Right lobe of liver (tissue), 6 donors: Measurements from ENCODE around the gene R3HDM2. TPM values are rescaled to one million over a fixed set of nuclear protein-coding genes. Genes with fewer than 3 reads are reported as not detected.

Experiments used
- ATAC-seq, 4 donors: fragments of 200-7000 bp; cut with Tn5 transposase; one replicate each; pipeline ENCODE4 v1.9.1; 2020; ENCODE audit warnings: mild to moderate bottlenecking in 4 of 4, moderate library complexity in 4 of 4
- DNase-seq, 3 donors: peaks; one replicate each; pipeline ENCODE4 v3.0.0-alpha.2; 2020
- H3K27ac ChIP-seq, 3 donors: fragments of 200-600 bp; one replicate each; pipeline ENCODE4 v1.8.0; 2022
- H3K27me3 ChIP-seq, 2 donors: fragments of 200-600 bp; one replicate each; pipeline ENCODE4 v1.8.0; 2022
- H3K36me3 ChIP-seq, 4 donors: fragments of 200-600 bp; sonication (generic) in 1 of 4; one replicate each; pipeline versions ENCODE4 v1.5.1 to v1.8.0; 2017 to 2022; ENCODE audit warnings: control low read depth in 1 of 4
- H3K4me1 ChIP-seq, 4 donors: fragments of 200-600 bp; sonication (generic) in 1 of 4; one replicate each; pipeline versions ENCODE4 v1.5.1 to v1.8.0; 2017 to 2022; ENCODE audit warnings: control low read depth in 1 of 4
- H3K4me3 ChIP-seq, 3 donors: fragments of 200-600 bp; one replicate each; pipeline ENCODE4 v1.8.0; 2022
- H3K9me3 ChIP-seq, 4 donors: fragments of 200-600 bp; sonication (generic) in 1 of 4; one replicate each; pipeline versions ENCODE4 v1.5.1 to v1.8.0; 2017 to 2022; ENCODE audit warnings: control low read depth in 1 of 4
- POLR2A ChIP-seq: fragments of 450-650 bp; IDR thresholded peaks from one replicate; pipeline ENCODE4 v1.6.1; 2017; ENCODE audit warnings: antibody characterized with exemption, mild to moderate bottlenecking
- WGBS: methylation state at CpG from one replicate; pipeline ENCODE4 v1.1.6; 2018; ENCODE audit warnings: low coverage, low lambda C conversion rate; ENCODE audit not compliant: insufficient coverage; ENCODE audit errors: missing lambda C conversion rate; 5-methylcytosine and 5-hydroxymethylcytosine counted together
- intact Hi-C, 2 donors: fragments of 100-400 bp; cut with DNase I; formaldehyde crosslinking; loops; one replicate each; pipeline versions ENCODE4 v1.11.2 to v1.14.1; 2022
- total RNA-seq, 6 experiments: library from RNA; depleted of rRNA in 2 of 6; stranded (reverse); fragments of >200 nt in 2 of 6; fragmentation: NEBNext Ultra II Directional in 3 of 6; extraction: Animal tissue kit (Norgen Biotek cat#: 25700) in 3 of 6; gene quantifications; one replicate each; pipeline versions ENCODE4 v1.1.0 to v1.2.4, GENCODE V29; 2016 to 2023
- TF ChIP-seq, protein P1 (sequence below), 4 donors: fragments of 200-600 bp in 3 of 4; fragments of 450-650 bp in 1 of 4; IDR thresholded peaks; one replicate each; pipeline versions ENCODE4 v1.5.1 to v1.8.0; 2016 to 2022; ENCODE audit warnings: antibody characterized with exemption in 4 of 4, mild to moderate bottlenecking in 2 of 4
- donor health status: DM: no; HTN: yes; CAD: no.
- donor health status: DM: no; HTN: no; CAD: no.
- donor health status: DM: no; HTN: no; CAD: no.
- donor health status: DM: no; HTN: yes; CAD: no.
- donor health status: DM: no; HTN: yes; CAD: no.

R3HDM2 gene
- total RNA-seq, 6 experiments from 2014 or later = 25.3 to 48.0 (median 35.9) TPM

DNA sequence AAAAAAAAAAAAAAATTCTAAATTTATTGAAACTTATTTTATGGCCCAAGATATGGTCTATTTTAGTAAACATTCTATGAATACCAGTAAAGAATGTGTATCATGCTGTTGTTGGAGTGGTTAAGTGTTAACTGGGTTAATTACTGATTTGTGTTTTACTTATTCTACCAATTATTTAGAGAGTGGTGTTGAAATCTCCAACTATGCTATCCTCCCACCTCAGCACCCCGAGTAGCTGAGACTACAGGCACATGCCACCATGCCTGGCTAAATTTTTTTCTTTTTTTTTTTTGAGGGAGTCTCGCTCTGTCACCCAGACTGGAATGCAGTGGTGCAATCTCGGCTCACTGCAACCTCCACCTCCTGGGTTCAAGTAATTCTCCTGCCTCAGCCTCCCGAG is 72.2 kb downstream of the R3HDM2 start:
- H3K4me1 ChIP-seq = no peaks in the 10 kb centered on the region
- H3K27ac ChIP-seq = no peak overlapping the region
- TF ChIP-seq, protein P1, sequence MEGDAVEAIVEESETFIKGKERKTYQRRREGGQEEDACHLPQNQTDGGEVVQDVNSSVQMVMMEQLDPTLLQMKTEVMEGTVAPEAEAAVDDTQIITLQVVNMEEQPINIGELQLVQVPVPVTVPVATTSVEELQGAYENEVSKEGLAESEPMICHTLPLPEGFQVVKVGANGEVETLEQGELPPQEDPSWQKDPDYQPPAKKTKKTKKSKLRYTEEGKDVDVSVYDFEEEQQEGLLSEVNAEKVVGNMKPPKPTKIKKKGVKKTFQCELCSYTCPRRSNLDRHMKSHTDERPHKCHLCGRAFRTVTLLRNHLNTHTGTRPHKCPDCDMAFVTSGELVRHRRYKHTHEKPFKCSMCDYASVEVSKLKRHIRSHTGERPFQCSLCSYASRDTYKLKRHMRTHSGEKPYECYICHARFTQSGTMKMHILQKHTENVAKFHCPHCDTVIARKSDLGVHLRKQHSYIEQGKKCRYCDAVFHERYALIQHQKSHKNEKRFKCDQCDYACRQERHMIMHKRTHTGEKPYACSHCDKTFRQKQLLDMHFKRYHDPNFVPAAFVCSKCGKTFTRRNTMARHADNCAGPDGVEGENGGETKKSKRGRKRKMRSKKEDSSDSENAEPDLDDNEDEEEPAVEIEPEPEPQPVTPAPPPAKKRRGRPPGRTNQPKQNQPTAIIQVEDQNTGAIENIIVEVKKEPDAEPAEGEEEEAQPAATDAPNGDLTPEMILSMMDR (IDR thresholded peaks at IDR 0.05) = no peak
- TF ChIP-seq POLR2A = no peak
- H3K9me3 ChIP-seq = no peaks in the 10 kb centered on the region
- WGBS = 92% methylated on average over 3 of the region's 4 CpGs
- no peak overlapping the region for H3K4me3 ChIP-seq
- no peaks in the 10 kb centered on the region for H3K27me3 ChIP-seq
- intact Hi-C loops = no loop called here
- ATAC-seq = no peak
- DNase-seq = no peak
- H3K36me3 ChIP-seq = no peaks in the 10 kb centered on the region

- H3K27ac ChIP-seq = no peak overlapping the region
- H3K27me3 ChIP-seq = no peaks in the 10 kb centered on the region
- no peaks in the 10 kb centered on the region for H3K36me3 ChIP-seq
- H3K4me1 ChIP-seq = no peaks in the 10 kb centered on the region
- H3K4me3 ChIP-seq = no peak overlapping the region
- intact Hi-C loops = no loop called here
- ATAC-seq = no peak
- no peaks in the 10 kb centered on the region for H3K9me3 ChIP-seq
- TF ChIP-seq, protein P1 (IDR thresholded peaks at IDR 0.05) = no peak
- TF ChIP-seq POLR2A = no peak
- DNase-seq = no peak
These were observed 75.1 kb downstream of the R3HDM2 start for GRCh38 chr12:57355734-57356133.

DNA sequence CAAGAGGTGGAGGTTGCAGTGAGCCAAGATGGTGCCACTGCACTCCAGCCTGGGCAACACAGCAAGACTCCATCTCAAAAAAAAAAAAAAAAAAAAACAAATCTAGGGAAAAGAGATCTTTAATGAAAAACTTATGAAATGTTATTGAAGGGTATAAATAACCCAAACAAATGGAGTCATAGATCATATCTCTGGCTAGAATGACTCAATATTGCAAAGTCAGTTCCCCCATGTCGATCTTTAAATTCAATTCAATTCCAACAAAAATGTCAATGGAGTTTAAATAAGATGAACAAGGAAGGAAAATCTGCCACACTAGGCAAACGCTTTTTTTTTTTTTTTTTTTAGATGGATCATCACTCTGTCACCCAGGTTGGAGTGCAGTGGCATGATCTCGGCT is 78.7 kb downstream of the R3HDM2 start:
- H3K27ac ChIP-seq = no peak overlapping the region
- 96% methylated on average over 3 of the region's 3 CpGs for WGBS
- no peak for TF ChIP-seq POLR2A
- TF ChIP-seq, protein P1 (IDR thresholded peaks at IDR 0.05) = no peak

DNA sequence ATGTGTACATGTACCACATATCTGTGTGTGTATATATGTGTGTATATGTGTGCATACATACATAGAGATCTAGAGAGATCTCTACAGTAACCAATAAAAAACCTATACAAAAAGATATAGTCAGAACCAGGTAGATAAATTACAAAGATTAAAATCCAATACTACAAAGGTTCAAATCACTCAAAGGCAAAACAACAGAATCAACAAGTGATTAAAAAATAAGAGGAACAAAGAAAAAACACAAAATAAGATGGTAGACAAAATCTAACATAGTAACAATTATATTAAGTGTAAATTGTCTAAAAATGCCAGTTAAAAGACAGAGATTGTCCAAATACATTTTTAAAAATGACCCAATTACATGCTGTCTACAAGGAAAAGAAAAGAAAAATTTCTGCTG is 83.6 kb downstream of the R3HDM2 start:
- Histone ChIP-seq H3K36me3 (no peaks in the 10 kb centered on the region), H3K27me3 (no peaks in the 10 kb centered on the region), H3K27ac (no peak overlapping the region), H3K4me1 (no peaks in the 10 kb centered on the region), H3K9me3 (no peaks in the 10 kb centered on the region), H3K4me3 (no peak overlapping the region)
- no peak for TF ChIP-seq POLR2A
- TF ChIP-seq, protein P1 (IDR thresholded peaks at IDR 0.05) = no peak
- intact Hi-C loops = no loop called here
- DNase-seq (no peak), ATAC-seq (no peak)

More for the DNA sequence above, 78.7 kb downstream of the R3HDM2 start:
- Histone ChIP-seq H3K4me1 (no peaks in the 10 kb centered on the region), H3K9me3 (no peaks in the 10 kb centered on the region), H3K4me3 (no peak overlapping the region), H3K36me3 (no peaks in the 10 kb centered on the region), H3K27me3 (no peaks in the 10 kb centered on the region)
- intact Hi-C loops = no loop called here
- no peak for ATAC-seq
- no peak for DNase-seq

- intact Hi-C loops = no loop called here
- H3K9me3 ChIP-seq = no peaks in the 10 kb centered on the region
- no peak overlapping the region for H3K4me3 ChIP-seq
- WGBS = 89% methylated on average over 7 of the region's 7 CpGs
- no peak for TF ChIP-seq POLR2A
- TF ChIP-seq, protein P1 (IDR thresholded peaks at IDR 0.05) = no peak
- H3K36me3 ChIP-seq = no peaks in the 10 kb centered on the region
- DNase-seq (no peak), ATAC-seq (no peak)
- H3K4me1 ChIP-seq = peaks cover 0 to 4% (median 0%) of the 10 kb centered on the region in 4 donors
- H3K27me3 ChIP-seq = no peaks in the 10 kb centered on the region
- no peak overlapping the region for H3K27ac ChIP-seq
These were observed 87.0 kb downstream of the R3HDM2 start for GRCh38 chr12:57343703-57344378.
